Measurements from ENCODE around the gene GLOD4. TPM values are rescaled to one million over a fixed set of nuclear protein-coding genes. Genes with fewer than 3 reads are reported as not detected.

The GLOD4 gene
- total RNA-seq, 3 donors from 2014 or later, result 47.5 to 61.1 (median 59.9) TPM

- DNase-seq (ENCODE audit: low spot score in 2 of 2), result no peak
- Histone ChIP-seq H3K4me3 (no peak overlapping the region), H3K27me3 (no peaks in the 10 kb centered on the region), H3K4me1 (no peaks in the 10 kb centered on the region), H3K9me3 (no peaks in the 10 kb centered on the region), H3K27ac (no peak overlapping the region), H3K36me3 (no peaks in the 10 kb centered on the region)
- intact Hi-C loops (cut with DNase I; ENCODE audit: low total_unique reads), result no loop called here
- TF ChIP-seq POLR2AphosphoS5 (IDR thresholded peaks at IDR 0.05), result no peak
- TF ChIP-seq POLR2A (IDR thresholded peaks at IDR 0.05), result no peak
- TF ChIP-seq, protein P1, sequence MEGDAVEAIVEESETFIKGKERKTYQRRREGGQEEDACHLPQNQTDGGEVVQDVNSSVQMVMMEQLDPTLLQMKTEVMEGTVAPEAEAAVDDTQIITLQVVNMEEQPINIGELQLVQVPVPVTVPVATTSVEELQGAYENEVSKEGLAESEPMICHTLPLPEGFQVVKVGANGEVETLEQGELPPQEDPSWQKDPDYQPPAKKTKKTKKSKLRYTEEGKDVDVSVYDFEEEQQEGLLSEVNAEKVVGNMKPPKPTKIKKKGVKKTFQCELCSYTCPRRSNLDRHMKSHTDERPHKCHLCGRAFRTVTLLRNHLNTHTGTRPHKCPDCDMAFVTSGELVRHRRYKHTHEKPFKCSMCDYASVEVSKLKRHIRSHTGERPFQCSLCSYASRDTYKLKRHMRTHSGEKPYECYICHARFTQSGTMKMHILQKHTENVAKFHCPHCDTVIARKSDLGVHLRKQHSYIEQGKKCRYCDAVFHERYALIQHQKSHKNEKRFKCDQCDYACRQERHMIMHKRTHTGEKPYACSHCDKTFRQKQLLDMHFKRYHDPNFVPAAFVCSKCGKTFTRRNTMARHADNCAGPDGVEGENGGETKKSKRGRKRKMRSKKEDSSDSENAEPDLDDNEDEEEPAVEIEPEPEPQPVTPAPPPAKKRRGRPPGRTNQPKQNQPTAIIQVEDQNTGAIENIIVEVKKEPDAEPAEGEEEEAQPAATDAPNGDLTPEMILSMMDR (IDR thresholded peaks at IDR 0.05), result no peak
Observed at GRCh38 chr17:800446-801242, 18.6 kb upstream of the GLOD4 start.

GRCh38 chr17:799261-799660 is 17.2 kb upstream of the GLOD4 start:
- DNase-seq (ENCODE audit: low spot score in 2 of 2), result no peak
- H3K9me3 ChIP-seq, result no peaks in the 10 kb centered on the region
- H3K27ac ChIP-seq, result no peak overlapping the region
- no peaks in the 10 kb centered on the region for H3K4me1 ChIP-seq
- TF ChIP-seq POLR2A (IDR thresholded peaks at IDR 0.05) (no peak), POLR2AphosphoS5 (IDR thresholded peaks at IDR 0.05) (no peak)
- TF ChIP-seq, protein P1 (IDR thresholded peaks at IDR 0.05), result no peak
- no peaks in the 10 kb centered on the region for H3K36me3 ChIP-seq
- H3K27me3 ChIP-seq, result no peaks in the 10 kb centered on the region
- intact Hi-C loops (cut with DNase I; ENCODE audit: low total_unique reads), result loop anchor here (5.0 kb wide), 1 partner anchor 183 kb away; no protein-coding TSS in a partner anchor
- H3K4me3 ChIP-seq, result no peak overlapping the region

- DNase-seq (ENCODE audit: low spot score in 2 of 2), result no peak
- Histone ChIP-seq H3K36me3 (no peaks in the 10 kb centered on the region), H3K4me1 (no peaks in the 10 kb centered on the region), H3K27me3 (no peaks in the 10 kb centered on the region), H3K9me3 (no peaks in the 10 kb centered on the region), H3K27ac (no peak overlapping the region), H3K4me3 (no peak overlapping the region)
- intact Hi-C loops (cut with DNase I; ENCODE audit: low total_unique reads), result loop anchor here (5.0 kb wide), 1 partner anchor 184 kb away; no protein-coding TSS in a partner anchor
- TF ChIP-seq, protein P1 (IDR thresholded peaks at IDR 0.05), result no peak
- TF ChIP-seq POLR2AphosphoS5 (IDR thresholded peaks at IDR 0.05) (no peak), POLR2A (IDR thresholded peaks at IDR 0.05) (no peak)
Observed at GRCh38 chr17:798246-798645, 16.2 kb upstream of the GLOD4 start.

- Histone ChIP-seq H3K4me3 (no peak overlapping the region), H3K36me3 (no peaks in the 10 kb centered on the region), H3K4me1 (no peaks in the 10 kb centered on the region), H3K27ac (peak overlapping the region in 1 of 2 donors; percentile 57), H3K9me3 (no peaks in the 10 kb centered on the region), H3K27me3 (no peaks in the 10 kb centered on the region)
- intact Hi-C loops (cut with DNase I; ENCODE audit: low total_unique reads), result loop anchor here (5.0 kb wide), 1 partner anchor 185 kb away; no protein-coding TSS in a partner anchor
- no peak for TF ChIP-seq POLR2A (IDR thresholded peaks at IDR 0.05)
- peak in 1 of 3 donors; percentile 13 for TF ChIP-seq POLR2AphosphoS5 (IDR thresholded peaks at IDR 0.05)
- TF ChIP-seq, protein P1 (IDR thresholded peaks at IDR 0.05), result no peak
- DNase-seq (ENCODE audit: low spot score in 2 of 2), result no peak
Observed at GRCh38 chr17:797236-797840, 15.3 kb upstream of the GLOD4 start.

GRCh38 chr17:796609-797008 is 14.5 kb upstream of the GLOD4 start:
- intact Hi-C loops (cut with DNase I; ENCODE audit: low total_unique reads), result loop anchor here (5.0 kb wide), 1 partner anchor 186 kb away; no protein-coding TSS in a partner anchor
- no peak for DNase-seq (ENCODE audit: low spot score in 2 of 2)
- TF ChIP-seq POLR2A (IDR thresholded peaks at IDR 0.05) (no peak), POLR2AphosphoS5 (IDR thresholded peaks at IDR 0.05) (no peak)
- TF ChIP-seq, protein P1 (IDR thresholded peaks at IDR 0.05), result no peak
- H3K27ac ChIP-seq, result peak overlapping the region in 1 of 2 donors; percentile 57
- no peaks in the 10 kb centered on the region for H3K27me3 ChIP-seq
- no peaks in the 10 kb centered on the region for H3K4me1 ChIP-seq
- H3K4me3 ChIP-seq, result no peak overlapping the region
- H3K9me3 ChIP-seq, result no peaks in the 10 kb centered on the region
- H3K36me3 ChIP-seq, result no peaks in the 10 kb centered on the region
